HFF-Myc (cell line): ENCODE results near the gene KCTD3.

Experiments used
- DNase-seq: peaks from one replicate; pipeline ENCODE4 v3.0.0-alpha.2; 2011; ENCODE audit warnings: low read depth; ENCODE audit errors: extremely low read depth
- H3K4me3 ChIP-seq: replicated peaks from 2 replicates; pipeline ENCODE4 v1.5.1; 2011; ENCODE audit warnings: low read depth, mild to moderate bottlenecking, control low read depth, low read length
- CTCF ChIP-seq: IDR thresholded peaks from 2 replicates; pipeline ENCODE4 v1.5.1; 2012; ENCODE audit warnings: mild to moderate bottlenecking, low read depth, low read length, control low read depth; ENCODE audit errors: missing control alignments

The KCTD3 gene

DNA sequence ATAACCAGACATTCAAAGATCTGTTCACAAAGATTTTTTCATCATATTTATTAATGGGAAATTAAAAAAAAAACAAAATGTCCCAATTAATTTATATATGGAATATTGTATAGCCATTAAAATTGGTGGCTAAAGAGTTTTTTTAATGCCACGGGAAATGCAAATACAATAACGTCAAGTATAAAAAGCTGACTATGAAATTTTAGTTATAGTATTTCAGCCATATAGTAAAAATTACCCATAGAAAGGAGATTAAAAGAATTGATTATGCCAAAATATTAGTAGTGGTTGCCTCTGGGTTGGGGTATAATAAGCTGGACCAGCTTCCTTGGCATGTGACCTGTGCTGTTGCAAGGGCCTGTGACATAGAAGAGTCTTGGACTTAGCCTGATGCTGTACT is 78.8 kb downstream of the KCTD3 start:
- no peak overlapping the region for H3K4me3 ChIP-seq
- no peak for TF ChIP-seq CTCF
- DNase-seq = no peak

GRCh38 chr1:215647738-215648137 is 80.6 kb downstream of the KCTD3 start:
- H3K4me3 ChIP-seq = no peak overlapping the region
- no peak for TF ChIP-seq CTCF
- no peak for DNase-seq

DNA sequence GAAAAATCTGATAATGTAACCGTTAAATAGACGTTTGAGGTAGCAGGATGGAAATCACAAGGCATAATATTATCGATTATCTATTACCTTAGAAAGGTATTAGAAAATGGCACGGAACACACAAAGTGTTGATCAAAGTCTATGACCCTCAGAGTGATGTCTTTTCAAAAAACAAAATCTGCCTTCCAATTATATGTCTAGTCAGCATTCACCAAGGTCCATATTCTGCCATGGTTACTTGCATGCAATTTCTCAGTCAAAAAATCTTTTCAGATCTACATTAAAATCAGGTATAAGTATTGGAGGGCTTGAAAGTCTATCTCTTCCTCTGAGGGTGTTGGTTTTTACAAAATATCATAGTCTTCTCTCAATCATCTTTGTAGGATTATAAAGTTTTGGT is 81.9 kb downstream of the KCTD3 start:
- no peak for TF ChIP-seq CTCF
- no peak overlapping the region for H3K4me3 ChIP-seq

DNA sequence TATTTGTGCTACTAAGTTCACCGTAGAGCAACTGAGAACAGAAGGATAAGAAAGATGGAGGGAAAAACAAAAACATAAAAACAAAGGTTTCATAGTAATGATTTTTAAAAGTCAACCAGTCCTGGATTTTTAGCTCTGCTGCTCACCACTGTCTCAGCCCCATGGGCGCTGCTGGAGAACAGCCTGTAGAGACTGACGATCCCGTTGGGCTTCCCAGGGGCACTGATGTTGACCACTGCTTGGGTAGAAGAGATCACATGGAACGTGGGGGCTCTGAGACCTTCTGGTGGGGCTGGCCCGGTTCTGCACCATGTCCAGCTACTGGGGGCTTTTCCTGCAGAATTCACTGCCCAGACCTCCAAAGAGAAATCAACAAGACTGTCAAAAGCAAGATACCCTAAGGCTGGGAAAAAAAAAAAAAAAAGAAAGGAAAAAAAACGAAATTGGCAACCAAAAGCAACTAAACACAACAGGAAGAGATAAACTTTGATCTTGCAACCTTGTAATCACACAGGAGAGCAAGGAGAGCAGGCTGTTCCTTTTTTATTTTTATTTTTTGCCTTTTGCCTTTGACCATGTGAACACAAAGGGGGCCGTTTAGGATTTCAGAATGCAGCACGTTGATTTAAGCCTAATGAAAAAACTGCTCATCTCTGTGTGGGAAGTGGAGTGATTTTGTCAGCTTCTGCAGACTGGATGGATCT is 83.5 kb downstream of the KCTD3 start:
- H3K4me3 ChIP-seq = no peak overlapping the region
- DNase-seq = no peak
- no peak for TF ChIP-seq CTCF

More for the DNA sequence above, 81.9 kb downstream of the KCTD3 start:
- no peak for DNase-seq

- H3K4me3 ChIP-seq = no peak overlapping the region
- TF ChIP-seq CTCF = no peak
- no peak for DNase-seq
These were observed 84.8 kb downstream of the KCTD3 start for GRCh38 chr1:215651867-215652266.

GRCh38 chr1:215652371-215652770 is 85.3 kb downstream of the KCTD3 start:
- H3K4me3 ChIP-seq = no peak overlapping the region
- no peak for DNase-seq
- TF ChIP-seq CTCF = no peak

- no peak for TF ChIP-seq CTCF
- H3K4me3 ChIP-seq = no peak overlapping the region
- no peak for DNase-seq
These were observed 89.9 kb downstream of the KCTD3 start for GRCh38 chr1:215657047-215657446.
